NCI-H510A treated with DMSO at 0.1 percent for 48 hours (cell line): ENCODE data around the gene PHF19.

Experiments used
- DNase-seq: peaks from one replicate; lab custom pipeline; 2025; lab: John Stamatoyannopoulos, UW

PHF19 gene

DNA sequence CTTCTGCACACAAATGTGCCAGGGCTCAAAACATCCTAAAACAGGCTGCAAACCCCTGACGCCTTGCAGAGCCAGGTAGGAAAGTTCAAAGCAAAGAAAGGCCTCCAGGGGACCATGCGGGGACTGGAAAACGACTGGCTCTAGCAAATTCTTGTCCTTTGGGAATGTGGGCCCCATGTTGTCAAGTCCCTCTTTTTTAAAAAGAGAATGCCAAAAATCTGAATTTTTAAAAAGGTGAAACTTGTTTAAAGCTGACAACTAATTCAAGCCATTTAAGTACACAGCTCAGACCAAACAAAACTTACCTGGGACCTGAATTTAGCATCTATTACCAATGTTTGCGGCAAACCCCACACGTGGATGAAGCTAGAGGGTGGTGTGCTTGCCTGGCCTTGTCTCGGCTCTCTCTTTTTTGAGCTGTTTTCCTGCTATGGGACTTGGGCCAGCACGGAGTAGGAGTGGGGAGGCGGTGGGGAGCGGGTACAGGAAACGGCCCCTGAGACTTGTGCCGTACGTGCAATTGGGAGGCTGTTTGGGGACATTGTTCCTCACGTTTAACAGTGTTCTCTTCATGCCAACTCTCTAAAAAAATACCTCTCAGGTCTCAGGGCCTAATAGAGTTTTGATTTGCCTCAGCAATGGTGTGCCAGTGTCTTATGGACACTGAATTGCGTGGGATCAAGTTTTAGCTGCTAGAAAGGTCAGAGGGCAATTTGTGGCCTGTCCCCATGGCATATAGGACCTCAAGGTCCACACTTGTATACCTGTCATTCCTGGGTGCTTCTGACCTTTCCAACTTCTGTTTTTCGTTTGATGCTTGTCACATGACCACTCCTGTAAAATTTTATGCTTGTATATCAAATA lies 15.1 kb upstream of the PHF19 start:
- no peak for DNase-seq

GRCh38 chr9:120891245-120891883 lies 14.4 kb upstream of the PHF19 start:
- peak; percentile 70 for DNase-seq

DNA sequence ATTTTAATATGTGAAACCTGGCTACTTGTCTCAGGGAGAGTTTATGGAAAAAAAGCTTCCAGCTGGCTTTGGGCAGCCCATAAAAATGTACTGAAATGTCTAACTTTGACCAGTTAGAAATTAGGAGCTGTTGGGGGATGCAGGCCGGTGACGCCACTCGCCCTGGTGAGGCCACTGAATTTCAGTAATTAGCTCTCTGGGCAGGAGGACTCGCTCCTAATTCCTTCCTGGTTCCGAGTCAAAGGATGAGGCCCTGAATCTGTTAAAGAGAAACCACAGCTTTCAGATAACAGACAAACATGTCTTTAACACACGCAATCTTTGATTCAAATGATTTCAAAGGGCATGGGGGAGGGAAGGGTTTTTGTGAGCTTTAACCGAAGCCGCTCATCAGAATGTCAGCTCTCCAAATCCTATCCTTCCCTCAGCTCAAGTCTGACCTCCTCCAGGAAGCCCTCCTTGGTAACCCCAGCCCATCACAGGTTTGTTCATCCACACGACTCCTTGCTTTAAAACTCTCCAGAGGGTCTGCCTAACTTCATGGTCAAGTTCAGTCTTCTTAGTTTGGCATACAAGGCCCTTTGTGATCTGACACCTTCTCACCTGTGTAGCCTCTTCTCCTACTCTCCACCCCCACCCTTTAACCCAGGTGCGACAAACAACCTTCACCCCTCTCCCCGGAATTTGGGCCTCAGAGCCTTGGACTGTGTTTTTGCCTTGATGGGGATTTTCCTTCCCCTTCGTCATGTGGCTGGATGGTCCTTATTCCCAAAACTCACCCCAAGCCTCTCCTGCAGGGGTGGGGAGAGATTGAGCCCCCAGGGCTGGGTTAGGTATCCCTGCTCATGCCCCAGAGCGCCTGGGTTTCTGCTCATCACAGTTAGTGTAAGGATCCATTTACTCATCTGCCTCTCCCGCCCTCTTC lies 13.6 kb upstream of the PHF19 start:
- DNase-seq: peak; percentile 24

DNA sequence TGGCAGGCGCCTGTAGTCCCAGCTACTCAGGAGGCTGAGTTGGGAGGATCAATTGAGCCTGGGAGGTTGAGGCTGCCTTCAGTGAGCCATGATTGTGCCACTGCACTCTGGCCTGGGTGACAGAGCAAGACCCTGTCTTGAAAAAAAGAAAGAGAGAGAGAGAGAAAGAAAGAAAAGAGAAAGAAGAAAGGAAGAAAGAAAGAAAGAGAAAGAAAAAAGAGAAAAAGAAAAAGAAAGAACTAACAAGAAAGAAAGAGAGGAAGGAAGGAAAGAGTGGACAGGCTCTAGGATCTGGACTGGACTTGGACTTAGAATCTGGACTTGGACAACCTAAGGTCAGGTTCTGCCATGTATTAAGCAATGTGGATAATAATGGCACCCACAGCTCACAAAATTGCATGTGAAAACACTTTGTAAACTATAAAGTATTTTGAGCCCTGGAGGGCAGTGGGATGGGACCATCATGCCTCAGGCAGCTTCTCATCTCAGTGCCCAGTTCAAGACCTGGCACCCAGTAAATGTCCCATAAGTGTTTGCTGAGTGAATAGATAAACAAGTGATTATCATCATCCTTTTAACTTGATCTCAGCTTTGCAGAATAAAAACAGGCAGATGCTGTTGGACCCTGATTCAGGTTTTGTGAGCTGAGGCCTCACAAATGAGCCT lies 12.8 kb upstream of the PHF19 start:
- DNase-seq: peak; percentile 80

DNA sequence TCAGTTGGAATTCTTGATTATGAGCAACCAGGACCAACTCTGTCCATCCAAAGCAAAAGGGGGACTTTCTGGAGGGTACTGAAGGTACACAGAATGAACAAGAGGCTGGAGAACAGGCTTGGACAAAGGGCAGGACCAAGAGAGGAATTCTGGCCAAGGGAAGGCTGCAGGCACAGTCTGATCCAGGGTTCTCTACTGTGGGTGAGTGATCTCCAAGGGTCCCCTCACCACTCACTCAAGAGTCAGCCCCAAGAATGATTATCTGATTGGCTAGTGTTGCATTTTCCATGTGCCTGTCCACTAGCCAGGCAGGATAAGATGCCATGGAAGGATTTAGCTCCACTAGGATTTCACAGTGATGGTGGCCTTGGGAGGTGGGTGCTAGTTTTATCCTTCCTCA lies 11.6 kb upstream of the PHF19 start:
- no peak for DNase-seq

DNA sequence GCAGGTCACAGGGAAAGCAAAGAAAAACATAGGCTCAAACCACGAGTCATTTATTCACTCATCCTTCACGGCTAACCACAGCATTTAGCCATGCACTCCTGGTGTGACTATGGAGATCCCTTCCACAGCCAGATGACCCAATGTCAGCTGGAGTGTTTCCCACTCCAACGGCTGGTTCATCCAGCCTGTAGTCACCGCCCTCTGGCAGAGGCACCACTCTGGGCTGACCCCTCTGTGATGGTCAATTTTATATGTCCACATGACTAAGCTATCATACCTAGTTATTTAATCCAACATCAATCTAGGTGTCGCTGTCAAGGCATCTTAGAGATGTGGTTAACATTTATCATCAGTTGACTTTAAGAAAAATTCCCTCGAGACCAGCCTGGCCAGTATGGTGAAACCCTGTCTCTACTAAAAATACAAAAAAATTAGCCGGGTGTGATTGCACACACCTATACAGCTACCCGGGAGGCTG lies 9.5 kb upstream of the PHF19 start:
- DNase-seq: no peak

GRCh38 chr9:120885958-120886357 lies 9.0 kb upstream of the PHF19 start:
- DNase-seq: no peak

DNA sequence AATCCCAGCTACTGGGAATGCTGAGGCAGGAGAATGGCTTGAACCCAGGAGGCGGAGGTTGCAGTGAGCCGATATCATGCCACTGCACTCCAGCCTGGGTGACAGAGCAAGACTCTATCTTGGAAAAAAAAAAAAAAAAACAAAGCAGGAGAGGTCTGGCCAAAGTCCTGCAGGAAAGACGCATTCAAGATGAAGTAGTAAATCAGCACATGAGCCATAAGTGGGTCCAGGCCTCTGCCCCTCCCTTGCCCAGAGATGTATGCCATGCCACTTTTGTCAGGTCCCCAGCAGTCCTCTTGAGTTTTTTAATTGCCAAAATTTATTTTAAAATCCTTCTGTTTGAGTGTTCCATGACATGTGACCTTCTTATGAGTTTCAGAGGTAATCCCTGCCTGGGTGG lies 8.5 kb upstream of the PHF19 start:
- no peak for DNase-seq

GRCh38 chr9:120883608-120883996 lies 6.6 kb upstream of the PHF19 start:
- DNase-seq: no peak

DNA sequence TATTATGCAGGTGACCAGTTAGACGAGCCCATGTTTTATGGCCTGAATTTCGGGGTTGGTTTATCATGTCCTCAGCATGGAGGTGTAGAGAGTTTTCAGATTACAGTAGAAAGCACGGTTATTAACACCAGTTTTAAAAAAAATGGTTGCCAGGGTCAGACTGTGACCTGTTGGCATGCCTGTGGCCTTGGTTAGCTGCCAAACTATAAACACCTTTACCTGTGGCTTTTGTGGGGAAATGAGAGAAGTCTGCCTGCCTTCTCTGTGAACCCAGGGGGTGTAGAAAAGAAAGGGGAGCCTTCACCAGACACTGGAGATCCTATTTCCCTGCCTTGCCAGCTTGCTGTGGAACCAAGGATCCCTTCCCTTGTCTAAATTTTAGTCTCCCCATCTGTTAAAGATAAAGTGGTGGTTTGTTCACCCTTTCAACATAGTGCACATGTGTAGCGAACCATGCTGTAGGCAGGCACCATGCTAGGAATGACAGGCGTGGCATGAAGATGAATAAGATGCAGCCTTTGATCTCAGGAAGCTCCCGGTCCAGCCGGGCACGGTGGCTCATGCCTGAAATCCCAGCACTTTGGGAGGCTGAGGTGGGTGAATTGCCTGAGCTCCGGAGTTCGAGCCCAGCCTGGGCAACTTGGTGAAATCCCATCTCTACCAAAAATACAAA lies 6.1 kb upstream of the PHF19 start:
- DNase-seq: no peak

GRCh38 chr9:120879446-120879845 lies 2.5 kb upstream of the PHF19 start:
- no peak for DNase-seq

- DNase-seq: peak; percentile 49
These were observed 1.5 kb upstream of the PHF19 start for GRCh38 chr9:120878188-120879130.

GRCh38 chr9:120877276-120878034 lies 467 bp upstream of the PHF19 start:
- DNase-seq: peak; percentile 84

DNA sequence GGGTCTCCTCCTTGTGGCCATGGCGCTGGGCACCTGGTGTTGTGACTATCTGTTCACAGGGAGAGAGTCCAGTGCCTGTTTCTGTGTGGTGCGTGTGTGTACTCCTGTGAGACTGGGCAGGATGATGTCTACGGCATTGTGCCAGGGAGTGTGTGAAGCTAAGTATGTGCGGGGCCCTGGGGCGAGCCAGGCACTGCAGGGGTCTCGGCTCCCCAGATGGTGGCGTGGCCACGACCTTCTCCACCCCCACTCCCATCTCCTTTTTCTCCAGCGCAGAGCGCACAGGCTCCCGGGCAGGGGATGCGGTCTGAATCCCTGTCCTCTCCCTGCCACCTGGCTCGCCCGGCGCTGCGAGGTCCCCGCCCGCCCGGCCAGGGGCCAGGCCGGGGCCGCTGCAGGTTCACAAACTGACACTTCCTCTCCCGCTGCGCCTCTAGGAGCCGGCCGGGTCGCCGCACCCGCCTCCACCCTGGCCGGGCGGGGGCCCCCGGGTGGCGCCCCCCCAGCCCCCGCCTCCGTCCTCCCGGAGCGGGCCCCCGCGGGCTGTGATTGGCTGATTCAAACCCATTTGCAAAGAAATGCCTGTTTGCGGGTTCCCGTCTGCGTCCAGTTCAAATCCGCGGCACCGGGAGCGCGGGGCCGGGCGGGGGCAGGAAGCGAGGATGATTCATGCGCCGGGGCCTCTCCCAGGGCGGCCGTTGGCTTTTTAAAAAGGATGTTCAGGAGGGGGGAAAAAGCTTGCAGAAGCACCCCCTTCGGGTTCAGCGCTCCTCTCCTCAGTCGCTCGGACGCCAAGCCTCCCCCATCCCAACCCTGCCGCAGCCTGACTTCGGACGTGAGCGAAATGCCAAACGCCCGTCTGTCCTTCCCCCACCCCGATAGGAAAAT lies 790 bp downstream of the PHF19 start:
- peak; percentile 85 for DNase-seq

DNA sequence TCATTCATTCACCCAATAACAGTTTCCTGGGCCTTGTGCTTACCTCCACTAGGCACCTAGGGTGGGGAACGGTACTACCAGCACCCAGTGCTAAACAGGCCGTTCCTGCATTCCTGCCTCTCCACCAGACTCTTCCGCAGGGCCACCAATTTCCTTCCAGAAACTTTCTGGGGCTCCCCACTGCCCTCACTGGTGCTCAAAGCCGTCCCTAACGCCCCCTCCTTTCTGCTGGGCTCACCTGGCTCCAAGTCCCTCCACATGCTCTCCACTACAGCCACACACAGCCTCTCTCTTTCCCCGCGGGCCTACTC lies 1.4 kb downstream of the PHF19 start:
- no peak for DNase-seq

DNA sequence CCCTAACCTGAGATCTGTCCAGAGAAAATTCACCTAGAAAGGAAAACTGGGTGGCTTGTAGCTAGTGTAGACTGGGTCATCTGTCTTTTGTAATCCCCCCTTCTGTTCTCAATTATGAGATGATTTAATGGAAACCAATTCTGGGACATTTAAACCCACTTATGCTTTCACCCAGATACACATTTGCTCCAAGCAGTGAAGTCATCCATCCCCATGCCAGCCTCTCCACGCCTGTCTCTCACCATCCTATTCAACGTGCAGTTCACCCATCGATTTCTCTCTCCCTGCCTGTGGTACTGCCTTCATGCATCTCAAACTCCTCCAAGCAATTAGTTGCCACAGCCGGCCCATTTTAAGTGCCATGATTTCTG lies 1.8 kb downstream of the PHF19 start:
- no peak for DNase-seq

DNA sequence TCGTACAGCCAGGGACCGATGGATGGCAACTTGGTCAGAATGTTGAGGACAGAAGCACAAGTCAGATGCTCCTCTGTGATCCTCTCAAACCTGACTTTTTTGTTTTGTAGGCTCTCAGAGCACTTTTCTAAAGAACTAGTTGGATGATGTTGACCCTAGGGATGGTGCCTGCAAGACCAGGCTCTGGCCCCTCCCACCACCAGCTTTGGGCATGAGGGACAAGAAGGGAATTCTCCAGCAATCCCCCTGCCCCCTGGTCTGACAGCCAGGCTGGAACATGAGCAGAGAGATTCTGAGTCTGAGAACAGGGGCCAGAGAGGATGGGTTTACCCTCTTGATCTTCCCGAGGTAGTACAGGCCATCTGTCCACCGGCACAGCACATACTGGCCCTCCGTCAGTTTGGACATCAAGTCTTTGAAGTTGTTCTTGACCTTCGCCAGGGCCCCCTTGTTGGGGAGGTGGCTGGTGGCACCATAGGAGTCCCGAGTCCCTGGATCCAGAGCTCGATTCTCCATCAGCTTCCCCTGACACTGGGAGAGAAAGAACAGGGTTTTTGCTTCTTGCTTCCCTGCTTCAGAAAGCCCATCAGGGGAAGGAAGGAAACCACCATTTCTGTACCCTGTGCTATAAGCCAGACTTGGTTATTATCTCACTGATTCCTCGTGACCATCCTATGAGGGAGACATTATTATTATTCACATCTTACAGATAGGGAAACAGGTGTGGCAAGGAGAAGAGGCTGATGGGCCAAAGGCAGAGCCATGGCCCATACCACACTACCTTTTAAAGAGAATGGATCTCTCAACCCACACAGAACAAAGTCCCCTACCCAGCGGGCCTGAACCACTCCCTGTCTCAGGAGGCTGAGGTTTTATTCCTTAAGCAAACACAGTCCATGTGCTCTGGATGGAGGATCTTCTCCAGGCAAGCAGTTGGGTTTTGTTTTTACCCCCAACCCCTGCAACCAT lies 2.5 kb downstream of the PHF19 start:
- no peak for DNase-seq
